ENCODE results near the gene RAPGEF6. TPM values are rescaled to one million over a fixed set of nuclear protein-coding genes. Genes with fewer than 3 reads are reported as not detected.
"Not testable (repeated sequence)": the region's sequence is repeated elsewhere in the genome, so short reads cannot be mapped to it uniquely, and the experiment has no call there.

RAPGEF6 gene
- total and polyA plus RNA-seq, 4 donors: 19.3 to 95.2 (median 33.5) TPM

GRCh38 chr5:131595088-131596033 lies 39.7 kb downstream of the RAPGEF6 start:
- no peak overlapping the region for H3K27ac ChIP-seq (ENCODE audit: low read depth, low read length)
- no peaks in the 10 kb centered on the region for H3K27me3 ChIP-seq (ENCODE audit: control insufficient read depth, insufficient read depth, low read length)
- no peak overlapping the region for H3K4me3 ChIP-seq (ENCODE audit: low read depth, low read length)
- peaks cover 3% of the 10 kb centered on the region for H3K36me3 ChIP-seq (ENCODE audit: control insufficient read depth, insufficient read depth, low read length)
- peaks cover 7% of the 10 kb centered on the region for H3K4me1 ChIP-seq (ENCODE audit: control insufficient read depth, insufficient read depth, low read length)
- no peaks in the 10 kb centered on the region for H3K9me3 ChIP-seq (ENCODE audit: control insufficient read depth, insufficient read depth, low read length)
- DNase-seq (ENCODE audit: low read depth in 4 of 6, low spot score in 6 of 6): no peak
- WGBS (ENCODE audit: insufficient coverage): no CpG with 5 or more reads among the region's 8 CpGs

- no peaks in the 10 kb centered on the region for H3K27me3 ChIP-seq (ENCODE audit: control insufficient read depth, insufficient read depth, low read length)
- DNase-seq (ENCODE audit: low read depth in 4 of 6, low spot score in 6 of 6): no peak
- no peak overlapping the region for H3K27ac ChIP-seq (ENCODE audit: low read depth, low read length)
- H3K9me3 ChIP-seq (ENCODE audit: control insufficient read depth, insufficient read depth, low read length): no peaks in the 10 kb centered on the region
- peaks cover 11% of the 10 kb centered on the region for H3K4me1 ChIP-seq (ENCODE audit: control insufficient read depth, insufficient read depth, low read length)
- H3K36me3 ChIP-seq (ENCODE audit: control insufficient read depth, insufficient read depth, low read length): peaks cover 3% of the 10 kb centered on the region
- WGBS (ENCODE audit: insufficient coverage): 79% methylated on average over 1 of the region's 2 CpGs
- H3K4me3 ChIP-seq (ENCODE audit: low read depth, low read length): no peak overlapping the region
Observed at GRCh38 chr5:131593921-131594320, 41.1 kb downstream of the RAPGEF6 start.

- H3K27ac ChIP-seq (ENCODE audit: low read depth, low read length); H3K27me3 ChIP-seq (ENCODE audit: control insufficient read depth, insufficient read depth, low read length); H3K4me3 ChIP-seq (ENCODE audit: low read depth, low read length); DNase-seq (ENCODE audit: low read depth in 4 of 6, low spot score in 6 of 6); H3K36me3 ChIP-seq (ENCODE audit: control insufficient read depth, insufficient read depth, low read length); H3K9me3 ChIP-seq (ENCODE audit: control insufficient read depth, insufficient read depth, low read length): not testable (repeated sequence)
- peaks cover 11% of the 10 kb centered on the region for H3K4me1 ChIP-seq (ENCODE audit: control insufficient read depth, insufficient read depth, low read length)
- 80% methylated on average over 2 of the region's 2 CpGs for WGBS (ENCODE audit: insufficient coverage)
Observed at GRCh38 chr5:131593436-131593835, 41.6 kb downstream of the RAPGEF6 start.

- no peaks in the 10 kb centered on the region for H3K9me3 ChIP-seq (ENCODE audit: control insufficient read depth, insufficient read depth, low read length)
- H3K36me3 ChIP-seq (ENCODE audit: control insufficient read depth, insufficient read depth, low read length): peaks cover 5% of the 10 kb centered on the region
- H3K27ac ChIP-seq (ENCODE audit: low read depth, low read length): no peak overlapping the region
- 100% methylated on average over 1 of the region's 5 CpGs for WGBS (ENCODE audit: insufficient coverage)
- no peak overlapping the region for H3K4me3 ChIP-seq (ENCODE audit: low read depth, low read length)
- H3K27me3 ChIP-seq (ENCODE audit: control insufficient read depth, insufficient read depth, low read length): no peaks in the 10 kb centered on the region
- peak; percentile 21 to 89 (median 46) for DNase-seq (ENCODE audit: low read depth in 4 of 6, low spot score in 6 of 6)
- peaks cover 11% of the 10 kb centered on the region for H3K4me1 ChIP-seq (ENCODE audit: control insufficient read depth, insufficient read depth, low read length)
Observed at GRCh38 chr5:131589510-131590348, 45.3 kb downstream of the RAPGEF6 start.

GRCh38 chr5:131587541-131587940 lies 47.5 kb downstream of the RAPGEF6 start:
- Histone ChIP-seq H3K27me3 (ENCODE audit: control insufficient read depth, insufficient read depth, low read length) (no peaks in the 10 kb centered on the region), H3K9me3 (ENCODE audit: control insufficient read depth, insufficient read depth, low read length) (no peaks in the 10 kb centered on the region), H3K4me1 (ENCODE audit: control insufficient read depth, insufficient read depth, low read length) (peaks cover 4% of the 10 kb centered on the region), H3K36me3 (ENCODE audit: control insufficient read depth, insufficient read depth, low read length) (peaks cover 2% of the 10 kb centered on the region), H3K27ac (ENCODE audit: low read depth, low read length) (no peak overlapping the region), H3K4me3 (ENCODE audit: low read depth, low read length) (no peak overlapping the region)
- WGBS (ENCODE audit: insufficient coverage): 100% methylated on average over 2 of the region's 2 CpGs
- no peak for DNase-seq (ENCODE audit: low read depth in 4 of 6, low spot score in 6 of 6)

- Histone ChIP-seq H3K9me3 (ENCODE audit: control insufficient read depth, insufficient read depth, low read length) (no peaks in the 10 kb centered on the region), H3K36me3 (ENCODE audit: control insufficient read depth, insufficient read depth, low read length) (peaks cover 6% of the 10 kb centered on the region), H3K27me3 (ENCODE audit: control insufficient read depth, insufficient read depth, low read length) (no peaks in the 10 kb centered on the region), H3K27ac (ENCODE audit: low read depth, low read length) (no peak overlapping the region), H3K4me3 (ENCODE audit: low read depth, low read length) (no peak overlapping the region), H3K4me1 (ENCODE audit: control insufficient read depth, insufficient read depth, low read length) (no peaks in the 10 kb centered on the region)
- 100% methylated on average over 1 of the region's 1 CpG for WGBS (ENCODE audit: insufficient coverage)
- DNase-seq (ENCODE audit: low read depth in 4 of 6, low spot score in 6 of 6): no peak
Observed at GRCh38 chr5:131581702-131582101, 53.3 kb downstream of the RAPGEF6 start.

- no peak overlapping the region for H3K27ac ChIP-seq (ENCODE audit: low read depth, low read length)
- H3K4me1 ChIP-seq (ENCODE audit: control insufficient read depth, insufficient read depth, low read length): no peaks in the 10 kb centered on the region
- H3K36me3 ChIP-seq (ENCODE audit: control insufficient read depth, insufficient read depth, low read length): peaks cover 6% of the 10 kb centered on the region
- no peaks in the 10 kb centered on the region for H3K27me3 ChIP-seq (ENCODE audit: control insufficient read depth, insufficient read depth, low read length)
- H3K4me3 ChIP-seq (ENCODE audit: low read depth, low read length): no peak overlapping the region
- DNase-seq (ENCODE audit: low read depth in 4 of 6, low spot score in 6 of 6): no peak
- 97% methylated on average over 28 of the region's 38 CpGs for WGBS (ENCODE audit: insufficient coverage)
- no peaks in the 10 kb centered on the region for H3K9me3 ChIP-seq (ENCODE audit: control insufficient read depth, insufficient read depth, low read length)
Observed at GRCh38 chr5:131579917-131580671, 54.9 kb downstream of the RAPGEF6 start.

GRCh38 chr5:131575660-131576227 lies 59.3 kb downstream of the RAPGEF6 start:
- Histone ChIP-seq H3K27me3 (ENCODE audit: control insufficient read depth, insufficient read depth, low read length) (no peaks in the 10 kb centered on the region), H3K27ac (ENCODE audit: low read depth, low read length) (no peak overlapping the region), H3K9me3 (ENCODE audit: control insufficient read depth, insufficient read depth, low read length) (no peaks in the 10 kb centered on the region), H3K4me1 (ENCODE audit: control insufficient read depth, insufficient read depth, low read length) (no peaks in the 10 kb centered on the region), H3K4me3 (ENCODE audit: low read depth, low read length) (no peak overlapping the region), H3K36me3 (ENCODE audit: control insufficient read depth, insufficient read depth, low read length) (peaks cover 6% of the 10 kb centered on the region)
- 99% methylated on average over 8 of the region's 8 CpGs for WGBS (ENCODE audit: insufficient coverage)
- no peak for DNase-seq (ENCODE audit: low read depth in 4 of 6, low spot score in 6 of 6)

- Histone ChIP-seq H3K4me3 (ENCODE audit: low read depth, low read length) (no peak overlapping the region), H3K9me3 (ENCODE audit: control insufficient read depth, insufficient read depth, low read length) (no peaks in the 10 kb centered on the region), H3K27ac (ENCODE audit: low read depth, low read length) (no peak overlapping the region), H3K27me3 (ENCODE audit: control insufficient read depth, insufficient read depth, low read length) (no peaks in the 10 kb centered on the region), H3K4me1 (ENCODE audit: control insufficient read depth, insufficient read depth, low read length) (no peaks in the 10 kb centered on the region), H3K36me3 (ENCODE audit: control insufficient read depth, insufficient read depth, low read length) (no peaks in the 10 kb centered on the region)
- 86% methylated on average over 4 of the region's 9 CpGs for WGBS (ENCODE audit: insufficient coverage)
- no peak for DNase-seq (ENCODE audit: low read depth in 4 of 6, low spot score in 6 of 6)
Observed at GRCh38 chr5:131571669-131572168, 63.3 kb downstream of the RAPGEF6 start.

Data from spinal cord (tissue), 10 donors.